MM.1S (cell line): Measurements from ENCODE around the gene TFR2.

Source experiments
- DNase-seq: peaks from one replicate; pipeline ENCODE4 v3.0.0-alpha.2; 2015
- H2AFZ ChIP-seq: fragments of 300-600 bp; sonication (generic); 2 replicates; pipeline ENCODE4 v1.6.0; 2016; ENCODE audit warnings: antibody characterized with exemption, low read length
- H3F3A ChIP-seq: fragments of 300-600 bp; sonication (generic); 2 replicates; pipeline ENCODE4 v1.6.1; 2016; ENCODE audit warnings: mild to moderate bottlenecking, antibody characterized with exemption, low read length, moderate library complexity, mixed read lengths; ENCODE audit not compliant: insufficient read depth
- H3K27ac ChIP-seq: fragments of 300-600 bp; sonication (generic); 2 replicates; pipeline ENCODE4 v1.5.1; 2016; ENCODE audit warnings: mild to moderate bottlenecking, low read length
- H3K27me3 ChIP-seq: fragments of 300-600 bp; sonication (generic); replicated peaks from 2 replicates; pipeline ENCODE4 v1.6.0; 2016; ENCODE audit warnings: low read length; ENCODE audit not compliant: insufficient read depth
- H3K36me3 ChIP-seq: fragments of 300-600 bp; sonication (generic); replicated peaks from 2 replicates; pipeline ENCODE4 v1.6.1; 2016; ENCODE audit warnings: mild to moderate bottlenecking, low read length, mixed read lengths; ENCODE audit not compliant: insufficient read depth
- H3K4me1 ChIP-seq: fragments of 300-600 bp; sonication (generic); 2 replicates; pipeline ENCODE4 v1.6.1; 2016; ENCODE audit warnings: low read length, mixed read lengths
- H3K4me2 ChIP-seq: fragments of 300-600 bp; sonication (generic); 2 replicates; pipeline ENCODE4 v1.6.0; 2016; ENCODE audit warnings: low read depth, low read length
- H3K4me3 ChIP-seq: fragments of 300-600 bp; sonication (generic); 2 replicates; pipeline ENCODE4 v1.5.1; 2016; ENCODE audit warnings: low read length, mixed read lengths
- H3K79me2 ChIP-seq: fragments of 300-600 bp; sonication (generic); 2 replicates; pipeline ENCODE4 v1.6.1; 2016; ENCODE audit warnings: mixed run types, low read length, mixed read lengths
- H3K9ac ChIP-seq: fragments of 300-600 bp; sonication (generic); 2 replicates; pipeline ENCODE4 v1.6.1; 2016; ENCODE audit warnings: low read length, mixed read lengths
- H3K9me2 ChIP-seq: fragments of 300-600 bp; sonication (generic); replicated peaks from 2 replicates; pipeline ENCODE4 v1.6.1; 2016; ENCODE audit warnings: mild to moderate bottlenecking, low read length, mixed read lengths; ENCODE audit not compliant: insufficient read depth
- H3K9me3 ChIP-seq: fragments of 300-600 bp; sonication (generic); replicated peaks from 2 replicates; pipeline ENCODE4 v1.6.1; 2016; ENCODE audit warnings: mild to moderate bottlenecking, low read length, mixed read lengths; ENCODE audit not compliant: insufficient read depth
- H4K20me1 ChIP-seq: fragments of 300-600 bp; sonication (generic); 2 replicates; pipeline ENCODE4 v1.6.1; 2016; ENCODE audit warnings: mild to moderate bottlenecking, low read length, moderate library complexity, mixed read lengths; ENCODE audit not compliant: insufficient read depth
- EZH2 ChIP-seq: fragments of 300-600 bp; sonication (generic); optimal IDR thresholded peaks from 2 replicates; pipeline ENCODE3; 2017; ENCODE audit warnings: low read depth, mild to moderate bottlenecking, antibody characterized with exemption, low read length, mixed read lengths
- EZH2phosphoT487 ChIP-seq: fragments of 300-600 bp; sonication (generic); IDR thresholded peaks from 2 replicates; pipeline ENCODE4 v1.6.1; 2018; ENCODE audit warnings: antibody characterized with exemption, low read length
- TF ChIP-seq, protein P1 (sequence below): fragments of 300-600 bp; sonication (generic); IDR thresholded peaks from 2 replicates; pipeline ENCODE4 v1.5.1; 2016; ENCODE audit warnings: antibody characterized with exemption, low read length, mixed read lengths

Gene TFR2

DNA sequence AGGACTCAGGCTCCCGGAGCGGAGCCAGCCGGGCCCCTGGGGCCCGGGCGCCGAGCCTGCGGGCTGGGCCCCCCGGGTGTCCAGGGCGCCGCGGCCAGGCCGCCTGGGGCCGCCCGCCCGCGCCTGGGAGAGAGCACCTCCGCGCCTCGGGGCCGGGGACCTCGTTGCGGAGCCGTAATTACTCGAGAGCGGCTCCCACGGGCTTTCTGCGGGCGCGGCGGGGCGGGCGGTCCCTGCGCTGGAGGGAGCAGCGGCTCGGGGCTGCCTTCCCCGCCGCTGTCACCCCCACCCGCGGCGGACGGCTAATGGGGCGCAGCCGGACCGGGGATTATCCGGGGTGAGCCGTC is 33.7 kb upstream of the TFR2 start:
- Histone ChIP-seq H3K9me2 (no peaks in the 10 kb centered on the region), H3K4me2 (peak overlapping the region; percentile 91), H3K9ac (peak overlapping the region; percentile 85; the same call in 1 of the 2 replicates), H3K27me3 (peaks cover 21% of the 10 kb centered on the region), H4K20me1 (no peaks in the 10 kb centered on the region), H3K36me3 (no peaks in the 10 kb centered on the region), H3K4me1 (no peaks in the 10 kb centered on the region), H3K79me2 (peaks cover 46% of the 10 kb centered on the region), H3K9me3 (no peaks in the 10 kb centered on the region), H2AFZ (no peak overlapping the region), H3K4me3 (peak overlapping the region; percentile 82), H3K27ac (peak overlapping the region; percentile 52; the same call in 1 of the 2 replicates), H3F3A (no peaks in the 10 kb centered on the region)
- TF ChIP-seq EZH2phosphoT487 (no peak), EZH2 (no peak)
- TF ChIP-seq, protein P1, sequence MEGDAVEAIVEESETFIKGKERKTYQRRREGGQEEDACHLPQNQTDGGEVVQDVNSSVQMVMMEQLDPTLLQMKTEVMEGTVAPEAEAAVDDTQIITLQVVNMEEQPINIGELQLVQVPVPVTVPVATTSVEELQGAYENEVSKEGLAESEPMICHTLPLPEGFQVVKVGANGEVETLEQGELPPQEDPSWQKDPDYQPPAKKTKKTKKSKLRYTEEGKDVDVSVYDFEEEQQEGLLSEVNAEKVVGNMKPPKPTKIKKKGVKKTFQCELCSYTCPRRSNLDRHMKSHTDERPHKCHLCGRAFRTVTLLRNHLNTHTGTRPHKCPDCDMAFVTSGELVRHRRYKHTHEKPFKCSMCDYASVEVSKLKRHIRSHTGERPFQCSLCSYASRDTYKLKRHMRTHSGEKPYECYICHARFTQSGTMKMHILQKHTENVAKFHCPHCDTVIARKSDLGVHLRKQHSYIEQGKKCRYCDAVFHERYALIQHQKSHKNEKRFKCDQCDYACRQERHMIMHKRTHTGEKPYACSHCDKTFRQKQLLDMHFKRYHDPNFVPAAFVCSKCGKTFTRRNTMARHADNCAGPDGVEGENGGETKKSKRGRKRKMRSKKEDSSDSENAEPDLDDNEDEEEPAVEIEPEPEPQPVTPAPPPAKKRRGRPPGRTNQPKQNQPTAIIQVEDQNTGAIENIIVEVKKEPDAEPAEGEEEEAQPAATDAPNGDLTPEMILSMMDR: no peak
- DNase-seq: peak; percentile 29

DNA sequence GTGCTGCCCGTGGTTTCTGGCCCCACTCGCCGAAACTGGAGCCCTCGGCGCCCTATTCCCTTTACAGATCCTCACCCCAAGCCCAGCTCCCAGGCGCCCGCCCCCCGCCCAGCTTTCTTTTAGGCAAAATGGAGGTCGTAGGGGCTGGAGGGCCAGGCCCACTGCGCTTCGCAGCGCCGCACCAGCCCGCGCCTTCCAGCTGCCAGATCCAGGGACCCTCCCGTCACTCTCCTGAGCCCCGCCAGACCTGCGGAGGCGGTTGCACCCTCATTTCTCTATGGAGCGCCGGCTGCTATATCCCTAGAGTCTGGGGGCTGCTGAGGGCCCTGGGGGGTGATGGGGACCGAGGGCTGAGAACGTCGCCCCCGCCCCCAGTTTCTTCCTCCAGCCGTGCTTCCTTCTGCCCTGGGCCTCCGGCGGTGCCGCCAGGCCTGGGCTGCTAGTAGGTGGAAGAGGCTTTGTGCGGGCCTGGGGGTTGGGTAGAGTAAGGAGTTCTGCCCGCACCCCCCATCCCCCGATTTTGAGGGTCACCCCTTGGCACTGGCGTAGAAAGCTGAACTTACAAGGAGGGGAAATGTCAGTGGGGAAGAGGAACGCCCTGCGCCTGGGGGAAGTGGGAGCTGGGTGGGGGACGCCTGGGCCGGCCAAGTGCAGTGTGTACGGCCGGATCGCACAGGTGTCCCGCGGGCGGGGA is 33.2 kb upstream of the TFR2 start:
- Histone ChIP-seq H3K27me3 (peaks cover 26% of the 10 kb centered on the region), H3K9ac (peak overlapping the region; percentile 85), H3K79me2 (peaks cover 46% of the 10 kb centered on the region), H3F3A (no peaks in the 10 kb centered on the region), H2AFZ (0 out of 2 replicates have a peak overlapping the region, but pooled peaks have one; percentile 30), H3K36me3 (no peaks in the 10 kb centered on the region), H3K27ac (peak overlapping the region; percentile 52; the same call in 1 of the 2 replicates), H3K4me1 (no peaks in the 10 kb centered on the region), H4K20me1 (no peaks in the 10 kb centered on the region), H3K9me2 (no peaks in the 10 kb centered on the region), H3K4me3 (peak overlapping the region; percentile 82), H3K4me2 (peak overlapping the region; percentile 91), H3K9me3 (no peaks in the 10 kb centered on the region)
- DNase-seq: peak; percentile 37
- TF ChIP-seq, protein P1: no peak
- TF ChIP-seq EZH2: no peak
- no peak for TF ChIP-seq EZH2phosphoT487

DNA sequence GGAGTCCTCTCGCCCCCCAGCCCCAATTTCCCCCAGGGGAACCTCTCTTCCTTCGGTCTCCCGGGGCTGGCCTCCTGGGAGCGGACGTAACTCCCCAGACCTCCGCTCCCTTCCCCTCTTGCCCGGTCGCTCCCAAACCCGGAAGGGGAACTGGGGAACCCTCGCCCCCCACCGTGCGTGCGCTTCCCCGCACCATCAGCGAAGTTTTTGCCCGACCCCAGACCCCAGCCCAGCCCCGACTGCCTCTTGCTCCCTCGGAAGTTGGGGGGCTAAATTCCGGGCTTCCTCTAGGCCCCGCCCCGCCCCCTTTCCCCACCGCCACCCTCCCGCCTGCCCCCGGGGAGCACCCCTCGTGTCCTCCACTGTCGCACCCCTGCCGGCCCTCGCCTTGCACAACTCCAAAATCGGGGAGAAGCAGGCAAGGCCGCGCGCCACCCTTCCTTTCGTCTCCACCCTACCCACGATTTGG is 32.6 kb upstream of the TFR2 start:
- peak overlapping the region; percentile 78 for H2AFZ ChIP-seq
- no peaks in the 10 kb centered on the region for H3F3A ChIP-seq
- H3K27me3 ChIP-seq: peaks cover 32% of the 10 kb centered on the region
- no peak for DNase-seq
- peak overlapping the region; percentile 91; the same call in 1 of the 2 replicates for H3K4me2 ChIP-seq
- H3K4me3 ChIP-seq: peak overlapping the region; percentile 82
- H3K79me2 ChIP-seq: peaks cover 46% of the 10 kb centered on the region
- H3K27ac ChIP-seq: peak overlapping the region; percentile 52; the same call in 1 of the 2 replicates
- no peaks in the 10 kb centered on the region for H3K36me3 ChIP-seq
- H3K9me2 ChIP-seq: no peaks in the 10 kb centered on the region
- peak overlapping the region; percentile 85 for H3K9ac ChIP-seq
- H4K20me1 ChIP-seq: no peaks in the 10 kb centered on the region
- TF ChIP-seq, protein P1: no peak
- TF ChIP-seq EZH2 (no peak), EZH2phosphoT487 (no peak)
- H3K4me1 ChIP-seq: no peaks in the 10 kb centered on the region
- H3K9me3 ChIP-seq: no peaks in the 10 kb centered on the region
